Transverse colon (tissue), 4 donors: ENCODE data around the gene STARD7.

ENCODE experiments used
- CTCF ChIP-seq, 5 experiments: fragments of 200-600 bp in 3 of 5; fragments of 450-650 bp in 2 of 5; sonication (generic) in 3 of 5; IDR thresholded peaks; 1 replicate in 2 of 5; 2 replicates in 3 of 5; pipeline ENCODE4 v1.5.1; 2016 to 2017; ENCODE audit warnings: antibody characterized with exemption in 5 of 5, inconsistent platforms in 3 of 5, mild to moderate bottlenecking in 2 of 5, moderate library complexity in 1 of 5
- POLR2A ChIP-seq: fragments of 450-650 bp; IDR thresholded peaks from one replicate; pipeline ENCODE4 v1.6.1; 2016; ENCODE audit warnings: antibody characterized with exemption, mild to moderate bottlenecking, moderate library complexity
- POLR2AphosphoS5 ChIP-seq, 3 donors: sonication (generic); formaldehyde crosslinking; IDR thresholded peaks; one replicate each; pipeline ENCODE4 v1.6.1; 2016; ENCODE audit warnings: antibody characterized with exemption in 3 of 3

- no peak for TF ChIP-seq CTCF (IDR thresholded peaks at IDR 0.05)
- TF ChIP-seq POLR2AphosphoS5 (IDR thresholded peaks at IDR 0.05), result no peak
- TF ChIP-seq POLR2A, result no peak
Observed at GRCh38 chr2:96203130-96204028, 5.2 kb downstream of the STARD7 start.
